ENCODE data around the gene DCP1B.

The DCP1B gene

DNA sequence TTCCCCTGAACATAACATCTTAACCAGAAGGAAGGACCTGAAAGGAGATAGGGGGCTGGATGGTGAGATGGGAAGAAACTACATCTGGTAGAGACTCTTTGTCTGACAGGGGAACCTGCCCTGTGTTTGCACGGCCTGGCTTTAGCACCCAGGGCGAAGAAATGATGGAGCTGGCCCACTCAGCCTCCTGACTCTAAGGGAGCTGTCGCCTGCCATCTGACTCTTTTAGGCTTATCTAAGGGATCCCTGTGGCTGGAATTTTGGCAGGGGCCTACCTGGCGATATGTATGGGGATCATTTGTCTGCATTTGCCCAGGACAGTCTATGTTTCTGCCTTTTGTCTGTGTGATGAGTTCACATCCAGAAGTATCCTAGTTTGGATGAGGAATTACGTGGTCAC, 70.2 kb downstream of the DCP1B start:
- TF ChIP-seq, protein P1, sequence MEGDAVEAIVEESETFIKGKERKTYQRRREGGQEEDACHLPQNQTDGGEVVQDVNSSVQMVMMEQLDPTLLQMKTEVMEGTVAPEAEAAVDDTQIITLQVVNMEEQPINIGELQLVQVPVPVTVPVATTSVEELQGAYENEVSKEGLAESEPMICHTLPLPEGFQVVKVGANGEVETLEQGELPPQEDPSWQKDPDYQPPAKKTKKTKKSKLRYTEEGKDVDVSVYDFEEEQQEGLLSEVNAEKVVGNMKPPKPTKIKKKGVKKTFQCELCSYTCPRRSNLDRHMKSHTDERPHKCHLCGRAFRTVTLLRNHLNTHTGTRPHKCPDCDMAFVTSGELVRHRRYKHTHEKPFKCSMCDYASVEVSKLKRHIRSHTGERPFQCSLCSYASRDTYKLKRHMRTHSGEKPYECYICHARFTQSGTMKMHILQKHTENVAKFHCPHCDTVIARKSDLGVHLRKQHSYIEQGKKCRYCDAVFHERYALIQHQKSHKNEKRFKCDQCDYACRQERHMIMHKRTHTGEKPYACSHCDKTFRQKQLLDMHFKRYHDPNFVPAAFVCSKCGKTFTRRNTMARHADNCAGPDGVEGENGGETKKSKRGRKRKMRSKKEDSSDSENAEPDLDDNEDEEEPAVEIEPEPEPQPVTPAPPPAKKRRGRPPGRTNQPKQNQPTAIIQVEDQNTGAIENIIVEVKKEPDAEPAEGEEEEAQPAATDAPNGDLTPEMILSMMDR (IDR thresholded peaks at IDR 0.05; ENCODE audit: insufficient read depth, low read length, poor library complexity, severe bottlenecking) = no peak
- no peak for TF ChIP-seq EZH2phosphoT487 (conservative IDR thresholded peaks at IDR 0.05; ENCODE audit: low read length)
- H3K79me2 ChIP-seq (ENCODE audit: insufficient read depth, low read length) = no peaks in the 10 kb centered on the region
- H3K4me2 ChIP-seq (ENCODE audit: low read depth, low read length, poor library complexity, severe bottlenecking) = no peak overlapping the region
- no peaks in the 10 kb centered on the region for H4K20me1 ChIP-seq (ENCODE audit: low read depth, low read length)
- no peaks in the 10 kb centered on the region for H3K27me3 ChIP-seq (ENCODE audit: low read length)
- no peaks in the 10 kb centered on the region for H3K9me2 ChIP-seq (replicated peaks; ENCODE audit: insufficient read depth, low read length)
- no peak overlapping the region for H3K9ac ChIP-seq (ENCODE audit: low read length)
- H2AFZ ChIP-seq (ENCODE audit: low read depth, low read length, severe bottlenecking) = no peak overlapping the region
- H3K4me3 ChIP-seq (ENCODE audit: insufficient read depth, low read length, poor library complexity, severe bottlenecking) = no peak overlapping the region
- H3K36me3 ChIP-seq (ENCODE audit: low read length) = no peaks in the 10 kb centered on the region
- no peaks in the 10 kb centered on the region for H3K9me3 ChIP-seq (ENCODE audit: insufficient read depth, low read length)
- H3K27ac ChIP-seq (ENCODE audit: low read depth, low read length) = no peak overlapping the region
- H3F3A ChIP-seq (ENCODE audit: insufficient read depth) = no peaks in the 10 kb centered on the region

- Histone ChIP-seq H3F3A (ENCODE audit: insufficient read depth) (no peaks in the 10 kb centered on the region), H3K27me3 (ENCODE audit: low read length) (no peaks in the 10 kb centered on the region), H3K27ac (ENCODE audit: low read depth, low read length) (no peak overlapping the region), H4K20me1 (ENCODE audit: low read depth, low read length) (no peaks in the 10 kb centered on the region), H2AFZ (ENCODE audit: low read depth, low read length, severe bottlenecking) (no peak overlapping the region), H3K9ac (ENCODE audit: low read length) (no peak overlapping the region), H3K36me3 (ENCODE audit: low read length) (no peaks in the 10 kb centered on the region), H3K4me3 (ENCODE audit: insufficient read depth, low read length, poor library complexity, severe bottlenecking) (no peak overlapping the region), H3K9me2 (replicated peaks; ENCODE audit: insufficient read depth, low read length) (no peaks in the 10 kb centered on the region), H3K4me2 (ENCODE audit: low read depth, low read length, poor library complexity, severe bottlenecking) (no peak overlapping the region), H3K79me2 (ENCODE audit: insufficient read depth, low read length) (no peaks in the 10 kb centered on the region), H3K9me3 (ENCODE audit: insufficient read depth, low read length) (no peaks in the 10 kb centered on the region)
- TF ChIP-seq, protein P1 (IDR thresholded peaks at IDR 0.05; ENCODE audit: insufficient read depth, low read length, poor library complexity, severe bottlenecking) = no peak
- TF ChIP-seq EZH2phosphoT487 (conservative IDR thresholded peaks at IDR 0.05; ENCODE audit: low read length) = no peak
Measured at GRCh38 chr12:1933342-1934051, 70.8 kb downstream of the DCP1B start.

GRCh38 chr12:1932264-1932777, 71.9 kb downstream of the DCP1B start:
- Histone ChIP-seq H3F3A (ENCODE audit: insufficient read depth) (no peaks in the 10 kb centered on the region), H3K79me2 (ENCODE audit: insufficient read depth, low read length) (no peaks in the 10 kb centered on the region), H3K4me3 (ENCODE audit: insufficient read depth, low read length, poor library complexity, severe bottlenecking) (no peak overlapping the region), H3K9ac (ENCODE audit: low read length) (no peak overlapping the region), H3K27ac (ENCODE audit: low read depth, low read length) (no peak overlapping the region), H3K9me3 (ENCODE audit: insufficient read depth, low read length) (no peaks in the 10 kb centered on the region), H3K4me2 (ENCODE audit: low read depth, low read length, poor library complexity, severe bottlenecking) (no peak overlapping the region), H2AFZ (ENCODE audit: low read depth, low read length, severe bottlenecking) (no peak overlapping the region), H3K9me2 (replicated peaks; ENCODE audit: insufficient read depth, low read length) (no peaks in the 10 kb centered on the region), H3K27me3 (ENCODE audit: low read length) (no peaks in the 10 kb centered on the region), H4K20me1 (ENCODE audit: low read depth, low read length) (no peaks in the 10 kb centered on the region), H3K36me3 (ENCODE audit: low read length) (no peaks in the 10 kb centered on the region)
- TF ChIP-seq EZH2phosphoT487 (conservative IDR thresholded peaks at IDR 0.05; ENCODE audit: low read length) = no peak
- TF ChIP-seq, protein P1 (IDR thresholded peaks at IDR 0.05; ENCODE audit: insufficient read depth, low read length, poor library complexity, severe bottlenecking) = no peak

All from SU-DHL-6 (cell line).